ENCODE results near the gene EEF1A2. TPM values are rescaled to one million over a fixed set of nuclear protein-coding genes. Genes with fewer than 3 reads are reported as not detected.

Gene EEF1A2
- total RNA-seq, 4 donors from 2014 or later = not detected

- H3K27ac ChIP-seq = no peak within 1 kb of the TSS
- TF ChIP-seq EP300 (IDR thresholded peaks at IDR 0.05) = no peak
- no peak for TF ChIP-seq POLR2A (IDR thresholded peaks at IDR 0.05)
- TF ChIP-seq CTCF (IDR thresholded peaks at IDR 0.05) = no peak
- 0% methylated on average over 4 to 6 of the region's 111 CpGs for WGBS, 2 donors
- H3K4me3 ChIP-seq = no peak within 1 kb of the TSS
- no peaks in the 10 kb centered on the region for H3K9me3 ChIP-seq
- H3K4me1 ChIP-seq = peaks cover 0 to 16% (median 5%) of the 10 kb centered on the region in 4 donors
- no peak for DNase-seq (ENCODE audit: low spot score in 2 of 2)
- H3K27me3 ChIP-seq = peaks cover 0 to 93% of the 10 kb centered on the region in 2 donors
- H3K36me3 ChIP-seq = no peaks in the 10 kb centered on the region
Measured at GRCh38 chr20:63471981-63472831, 26.7 kb downstream of the EEF1A2 start, which contains the start of gene KCNQ2. Gene KCNQ2, minus strand, starts transcription at chr20:63472655. Its CDS starts 192 bp downstream, at chr20:63472463.

- peaks cover 0 to 16% (median 5%) of the 10 kb centered on the region in 4 donors for H3K4me1 ChIP-seq
- no peak for TF ChIP-seq POLR2A (IDR thresholded peaks at IDR 0.05)
- no peak for TF ChIP-seq EP300 (IDR thresholded peaks at IDR 0.05)
- no peak for TF ChIP-seq CTCF (IDR thresholded peaks at IDR 0.05)
- H3K9me3 ChIP-seq = no peaks in the 10 kb centered on the region
- peaks cover 0 to 93% of the 10 kb centered on the region in 2 donors for H3K27me3 ChIP-seq
- no peak for DNase-seq (ENCODE audit: low spot score in 2 of 2)
- H3K4me3 ChIP-seq = no peak overlapping the region
- H3K27ac ChIP-seq = no peak overlapping the region
- 0% methylated on average over 2 to 15 of the region's 27 CpGs for WGBS, 2 donors
- no peaks in the 10 kb centered on the region for H3K36me3 ChIP-seq
Measured at GRCh38 chr20:63471717-63471980, 27.2 kb downstream of the EEF1A2 start.

- TF ChIP-seq CTCF (IDR thresholded peaks at IDR 0.05) (no peak), EP300 (IDR thresholded peaks at IDR 0.05) (no peak), POLR2A (IDR thresholded peaks at IDR 0.05) (no peak)
Measured at GRCh38 chr20:63471002-63471716, 27.7 kb downstream of the EEF1A2 start.

GRCh38 chr20:63470410-63470809, 28.5 kb downstream of the EEF1A2 start:
- Histone ChIP-seq H3K36me3 (no peaks in the 10 kb centered on the region), H3K27ac (no peak overlapping the region), H3K4me3 (no peak overlapping the region), H3K9me3 (no peaks in the 10 kb centered on the region), H3K4me1 (peaks cover 0 to 16% (median 5%) of the 10 kb centered on the region in 4 donors), H3K27me3 (peaks cover 0 to 91% of the 10 kb centered on the region in 2 donors)
- WGBS, 2 donors = 61% methylated on average over 10 of the region's 10 CpGs; no CpG with 5 or more reads in 1 of the 2 donors
- no peak for DNase-seq (ENCODE audit: low spot score in 2 of 2)
- no peak for TF ChIP-seq POLR2A (IDR thresholded peaks at IDR 0.05)
- no peak for TF ChIP-seq EP300 (IDR thresholded peaks at IDR 0.05)
- no peak for TF ChIP-seq CTCF (IDR thresholded peaks at IDR 0.05)

More at GRCh38 chr20:63471002-63471716, 27.7 kb downstream of the EEF1A2 start:
- H3K9me3 ChIP-seq = no peaks in the 10 kb centered on the region
- peaks cover 0 to 92% of the 10 kb centered on the region in 2 donors for H3K27me3 ChIP-seq
- H3K36me3 ChIP-seq = no peaks in the 10 kb centered on the region
- no peak for DNase-seq (ENCODE audit: low spot score in 2 of 2)
- WGBS, 2 donors = 10 to 19% methylated on average over 23 to 25 of the region's 46 CpGs
- no peak overlapping the region for H3K27ac ChIP-seq
- H3K4me1 ChIP-seq = peaks cover 0 to 16% (median 5%) of the 10 kb centered on the region in 4 donors
- H3K4me3 ChIP-seq = no peak overlapping the region

- H3K36me3 ChIP-seq = no peaks in the 10 kb centered on the region
- no peak overlapping the region for H3K4me3 ChIP-seq
- H3K4me1 ChIP-seq = peaks cover 0 to 16% (median 5%) of the 10 kb centered on the region in 4 donors
- H3K27me3 ChIP-seq = peaks cover 0 to 90% of the 10 kb centered on the region in 2 donors
- H3K27ac ChIP-seq = no peak overlapping the region
- DNase-seq (ENCODE audit: low spot score in 2 of 2) = no peak
- WGBS, 2 donors = 59 to 73% methylated on average over 5 to 6 of the region's 13 CpGs
- no peaks in the 10 kb centered on the region for H3K9me3 ChIP-seq
- no peak for TF ChIP-seq EP300 (IDR thresholded peaks at IDR 0.05)
- TF ChIP-seq POLR2A (IDR thresholded peaks at IDR 0.05) = no peak
- no peak for TF ChIP-seq CTCF (IDR thresholded peaks at IDR 0.05)
Measured at GRCh38 chr20:63469713-63470101, 29.2 kb downstream of the EEF1A2 start.

All from tibial nerve (tissue), 4 donors.